Activated naive CD4-positive, alpha-beta T cell treated with anti-CD3 and anti-CD28 coated beads for 36 hours (primary cell): ENCODE results near the gene SKIC8. TPM values are rescaled to one million over a fixed set of nuclear protein-coding genes. Genes with fewer than 3 reads are reported as not detected.

Source experiments
- CTCF ChIA-PET: fragments of 350-600 bp; sonication (Branson Sonifier 250); formaldehyde crosslinking; loops from one replicate; lab custom pipeline; 2021; ENCODE audit warnings: antibody characterized with exemption; lab: Charles Lee
- DNase-seq: peaks from one replicate; pipeline ENCODE4 v3.0.0-alpha.2; 2020
- H3K27ac Mint-ChIP-seq: one replicate; pipeline ENCODE4 v1.8.0; 2021; ENCODE audit warnings: mild to moderate bottlenecking, mixed read lengths
- H3K27me3 Mint-ChIP-seq: one replicate; pipeline ENCODE4 v1.8.0; 2021; ENCODE audit warnings: low read depth, mixed read lengths
- H3K36me3 Mint-ChIP-seq: one replicate; pipeline ENCODE4 v1.8.0; 2021; ENCODE audit warnings: low read depth, mixed read lengths
- H3K4me1 Mint-ChIP-seq: one replicate; pipeline ENCODE4 v1.8.0; 2021; ENCODE audit warnings: low read depth, mixed read lengths
- H3K4me3 Mint-ChIP-seq: one replicate; pipeline ENCODE4 v1.8.0; 2021; ENCODE audit warnings: mild to moderate bottlenecking, moderate library complexity, mixed read lengths
- H3K9me3 Mint-ChIP-seq: one replicate; pipeline ENCODE4 v1.8.0; 2021; ENCODE audit warnings: mixed read lengths
- intact Hi-C: fragments of 100-400 bp; cut with micrococcal nuclease; formaldehyde crosslinking; loops from one replicate; pipeline ENCODE4 v1.15.1; 2023
- total RNA-seq, 2 experiments: library from RNA; stranded (reverse); gene quantifications; one replicate each; pipeline ENCODE4 v1.2.3, GENCODE V29; 2021

Gene SKIC8
- total RNA-seq, 2 experiments from 2014 or later: 44.2 to 46.9 TPM

- Mint-ChIP-seq H3K27me3 (no peaks in the 10 kb centered on the region), H3K36me3 (no peaks in the 10 kb centered on the region), H3K4me1 (peaks cover 10% of the 10 kb centered on the region), H3K27ac (no peak overlapping the region), H3K9me3 (no peaks in the 10 kb centered on the region), H3K4me3 (no peak overlapping the region)
- intact Hi-C loops: no loop called here
- CTCF ChIA-PET: interaction anchor here (1.4 kb wide), 1 partner anchor 406 kb away, joined by 6 read pairs; no protein-coding TSS in a partner anchor
- no peak for DNase-seq
Measured at GRCh38 chr15:78304216-78305066, 5.0 kb upstream of the SKIC8 start.

GRCh38 chr15:78302579-78303312, 3.3 kb upstream of the SKIC8 start:
- no peak overlapping the region for H3K27ac Mint-ChIP-seq
- H3K27me3 Mint-ChIP-seq: no peaks in the 10 kb centered on the region
- DNase-seq: no peak
- CTCF ChIA-PET: no interaction called here
- no peaks in the 10 kb centered on the region for H3K9me3 Mint-ChIP-seq
- no peak overlapping the region for H3K4me3 Mint-ChIP-seq
- intact Hi-C loops: loop anchor here (1.0 kb wide), 1 partner anchor 263 kb away; the partner anchor contains the start of gene CHRNA5
- H3K36me3 Mint-ChIP-seq: no peaks in the 10 kb centered on the region
- peaks cover 20% of the 10 kb centered on the region for H3K4me1 Mint-ChIP-seq

- intact Hi-C loops: loop anchor here (1.0 kb wide), 1 partner anchor 263 kb away; the partner anchor contains the start of gene CHRNA5
- Mint-ChIP-seq H3K36me3 (no peaks in the 10 kb centered on the region), H3K4me3 (no peak overlapping the region), H3K9me3 (no peaks in the 10 kb centered on the region), H3K27me3 (no peaks in the 10 kb centered on the region), H3K4me1 (peaks cover 27% of the 10 kb centered on the region), H3K27ac (no peak overlapping the region)
- CTCF ChIA-PET: interaction anchor here (0.9 kb wide), 1 partner anchor 391 kb away, joined by 3 read pairs; no protein-coding TSS in a partner anchor
- no peak for DNase-seq
Measured at GRCh38 chr15:78301828-78302227, 2.4 kb upstream of the SKIC8 start.

- H3K36me3 Mint-ChIP-seq: no peaks in the 10 kb centered on the region
- intact Hi-C loops: no loop called here
- CTCF ChIA-PET: interaction anchor here (0.9 kb wide), 1 partner anchor 390 kb away, joined by 3 read pairs; no protein-coding TSS in a partner anchor
- no peaks in the 10 kb centered on the region for H3K27me3 Mint-ChIP-seq
- no peak overlapping the region for H3K4me3 Mint-ChIP-seq
- no peak for DNase-seq
- no peaks in the 10 kb centered on the region for H3K9me3 Mint-ChIP-seq
- peaks cover 27% of the 10 kb centered on the region for H3K4me1 Mint-ChIP-seq
- H3K27ac Mint-ChIP-seq: no peak overlapping the region
Measured at GRCh38 chr15:78301326-78301725, 1.9 kb upstream of the SKIC8 start.

GRCh38 chr15:78292219-78292618, 7.2 kb downstream of the SKIC8 start:
- CTCF ChIA-PET: no interaction called here
- Mint-ChIP-seq H3K27ac (no peak overlapping the region), H3K4me1 (peaks cover 8% of the 10 kb centered on the region), H3K27me3 (no peaks in the 10 kb centered on the region), H3K36me3 (peaks cover 21% of the 10 kb centered on the region), H3K9me3 (no peaks in the 10 kb centered on the region), H3K4me3 (no peak overlapping the region)
- intact Hi-C loops: no loop called here
- no peak for DNase-seq

GRCh38 chr15:78291698-78292097, 7.7 kb downstream of the SKIC8 start:
- intact Hi-C loops: no loop called here
- Mint-ChIP-seq H3K4me1 (peaks cover 4% of the 10 kb centered on the region), H3K9me3 (no peaks in the 10 kb centered on the region), H3K27me3 (no peaks in the 10 kb centered on the region), H3K4me3 (no peak overlapping the region), H3K27ac (no peak overlapping the region), H3K36me3 (peaks cover 21% of the 10 kb centered on the region)
- CTCF ChIA-PET: no interaction called here
- no peak for DNase-seq

GRCh38 chr15:78291052-78291451, 8.4 kb downstream of the SKIC8 start:
- DNase-seq: no peak
- Mint-ChIP-seq H3K4me3 (no peak overlapping the region), H3K36me3 (peaks cover 24% of the 10 kb centered on the region), H3K27me3 (no peaks in the 10 kb centered on the region), H3K9me3 (no peaks in the 10 kb centered on the region), H3K27ac (no peak overlapping the region), H3K4me1 (peaks cover 4% of the 10 kb centered on the region)
- CTCF ChIA-PET: interaction anchor here (1.0 to 1.2 kb wide), 2 partner anchors 40 to 95 kb away, joined by 4 read pairs; no protein-coding TSS in a partner anchor
- intact Hi-C loops: no loop called here

- no peak overlapping the region for H3K27ac Mint-ChIP-seq
- H3K9me3 Mint-ChIP-seq: no peaks in the 10 kb centered on the region
- H3K27me3 Mint-ChIP-seq: no peaks in the 10 kb centered on the region
- CTCF ChIA-PET: interaction anchor here (1.0 to 1.2 kb wide), 2 partner anchors 39 to 95 kb away, joined by 4 read pairs; no protein-coding TSS in a partner anchor
- H3K4me1 Mint-ChIP-seq: peaks cover 4% of the 10 kb centered on the region
- no peak for DNase-seq
- no peak overlapping the region for H3K4me3 Mint-ChIP-seq
- peaks cover 25% of the 10 kb centered on the region for H3K36me3 Mint-ChIP-seq
- intact Hi-C loops: no loop called here
Measured at GRCh38 chr15:78290222-78290621, 9.2 kb downstream of the SKIC8 start.

GRCh38 chr15:78284758-78285157, 14.7 kb downstream of the SKIC8 start:
- Mint-ChIP-seq H3K4me1 (no peaks in the 10 kb centered on the region), H3K27ac (no peak overlapping the region), H3K4me3 (no peak overlapping the region), H3K27me3 (no peaks in the 10 kb centered on the region), H3K36me3 (peaks cover 22% of the 10 kb centered on the region), H3K9me3 (no peaks in the 10 kb centered on the region)
- CTCF ChIA-PET: no interaction called here
- intact Hi-C loops: no loop called here
- DNase-seq: no peak

GRCh38 chr15:78282324-78282723, 17.1 kb downstream of the SKIC8 start:
- Mint-ChIP-seq H3K36me3 (peaks cover 26% of the 10 kb centered on the region), H3K27me3 (no peaks in the 10 kb centered on the region), H3K9me3 (no peaks in the 10 kb centered on the region), H3K27ac (peak overlapping the region; percentile 33), H3K4me1 (no peaks in the 10 kb centered on the region), H3K4me3 (no peak overlapping the region)
- no peak for DNase-seq
- CTCF ChIA-PET: interaction anchor here (0.8 to 2.2 kb wide), 6 partner anchors 12 to 374 kb away, joined by 3 to 10 read pairs (median 5); no protein-coding TSS in a partner anchor
- intact Hi-C loops: no loop called here

GRCh38 chr15:78280319-78281072, 18.9 kb downstream of the SKIC8 start:
- H3K27me3 Mint-ChIP-seq: no peaks in the 10 kb centered on the region
- CTCF ChIA-PET: interaction anchor here (1.4 kb wide), 1 partner anchor 14 kb away, joined by 10 read pairs; no protein-coding TSS in a partner anchor
- H3K4me3 Mint-ChIP-seq: no peak overlapping the region
- H3K27ac Mint-ChIP-seq: no peak overlapping the region
- no peak for DNase-seq
- no peaks in the 10 kb centered on the region for H3K9me3 Mint-ChIP-seq
- peaks cover 21% of the 10 kb centered on the region for H3K36me3 Mint-ChIP-seq
- no peaks in the 10 kb centered on the region for H3K4me1 Mint-ChIP-seq
- intact Hi-C loops: no loop called here
